H1 (cell line): ENCODE results near the gene UGT1A1. TPM values are rescaled to one million over a fixed set of nuclear protein-coding genes. Genes with fewer than 3 reads are reported as not detected.

ENCODE experiments used
- CTCF ChIA-PET: fragments of 300-600 bp; sonication (Branson Sonifier 250); formaldehyde crosslinking; loops from one replicate; lab custom pipeline; 2021; ENCODE audit not compliant: partially characterized antibody; lab: Charles Lee
- POLR2A ChIA-PET: fragments of 300-600 bp; sonication (Branson Sonifier 250); formaldehyde crosslinking; loops from one replicate; lab custom pipeline; 2021; ENCODE audit warnings: inconsistent platforms; ENCODE audit not compliant: partially characterized antibody; lab: Charles Lee
- DNase-seq, 2 experiments: peaks; one replicate each; pipeline versions ENCODE4 v3.0.0 to v3.0.0-alpha.2; 2010 to 2022; ENCODE audit warnings: low spot score in 2 of 2, low read depth in 1 of 2, mixed read lengths in 1 of 2
- FAIRE-seq: peaks from 2 replicates; lab custom pipeline; 2011; peaks lifted over from hg19 to GRCh38; lab: Jason Lieb, UNC
- H2AFZ ChIP-seq: 2 replicates; pipeline ENCODE4 v1.8.1; 2012; ENCODE audit warnings: low read length, inconsistent platforms
- H2AK5ac ChIP-seq: 2 replicates; pipeline ENCODE4 v1.6.1; 2013; ENCODE audit warnings: low read depth, low read length
- H2BK120ac ChIP-seq: replicated peaks from 2 replicates; pipeline ENCODE3; 2013; ENCODE audit warnings: low read depth, low read length, inconsistent platforms
- H2BK12ac ChIP-seq: 2 replicates; pipeline ENCODE4 v1.6.1; 2013; ENCODE audit warnings: low read depth, low read length
- H2BK15ac ChIP-seq: 2 replicates; pipeline ENCODE4 v1.6.1; 2013; ENCODE audit warnings: low read length
- H2BK20ac ChIP-seq: 2 replicates; pipeline ENCODE4 v1.6.1; 2013; ENCODE audit warnings: low read length
- H2BK5ac ChIP-seq: 2 replicates; pipeline ENCODE4 v1.6.1; 2013; ENCODE audit warnings: low read depth, low read length
- H3K14ac ChIP-seq: 2 replicates; pipeline ENCODE4 v1.6.1; 2013; ENCODE audit warnings: inconsistent platforms; ENCODE audit not compliant: insufficient read length
- H3K18ac ChIP-seq: 2 replicates; pipeline ENCODE4 v1.6.1; 2013; ENCODE audit warnings: low read length; ENCODE audit errors: extremely low read depth
- H3K23ac ChIP-seq: 2 replicates; pipeline ENCODE4 v1.6.1; 2013; ENCODE audit warnings: inconsistent platforms; ENCODE audit not compliant: insufficient read length
- H3K23me2 ChIP-seq: 2 replicates; pipeline ENCODE4 v1.6.1; 2013; ENCODE audit warnings: low read depth, low read length
- H3K27ac ChIP-seq: 2 replicates; pipeline ENCODE4 v1.6.1; 2011; ENCODE audit warnings: low read depth, low read length, inconsistent platforms
- H3K27me3 ChIP-seq, 4 experiments: replicated peaks in 1 of 4; 1 replicate in 1 of 4; 2 replicates in 3 of 4; pipeline versions ENCODE4 v1.6.1 to v1.8.1; 2011 to 2013; ENCODE audit warnings: low read length in 3 of 4, mild to moderate bottlenecking in 3 of 4, inconsistent platforms in 2 of 4, mixed read lengths in 2 of 4, moderate library complexity in 1 of 4; ENCODE audit not compliant: control insufficient read depth in 3 of 4, insufficient read depth in 3 of 4; ENCODE audit errors: extremely low read depth in 1 of 4
- H3K36me3 ChIP-seq, 4 experiments: 2 replicates each; pipeline versions ENCODE4 v1.6.1 to v1.8.1; 2011 to 2013; ENCODE audit warnings: mild to moderate bottlenecking in 4 of 4, low read length in 3 of 4, moderate library complexity in 2 of 4, control low read depth in 1 of 4, inconsistent platforms in 1 of 4; ENCODE audit not compliant: insufficient read depth in 4 of 4, control insufficient read depth in 2 of 4
- H3K4ac ChIP-seq: replicated peaks from 2 replicates; pipeline ENCODE3; 2013; ENCODE audit warnings: low read length, low read depth, mixed read lengths, inconsistent platforms; ENCODE audit not compliant: insufficient read length
- H3K4me1 ChIP-seq, 4 experiments: replicated peaks in 1 of 4; 1 replicate in 1 of 4; 2 replicates in 3 of 4; pipeline versions ENCODE4 v1.6.1 to v1.8.1; 2011 to 2013; ENCODE audit warnings: low read length in 3 of 4, inconsistent platforms in 2 of 4, mixed read lengths in 1 of 4; ENCODE audit not compliant: insufficient read depth in 4 of 4, control insufficient read depth in 3 of 4
- H3K4me2 ChIP-seq, 2 experiments: 2 replicates each; pipeline versions ENCODE4 v1.6.1 to v1.8.1; 2011 to 2013; ENCODE audit warnings: low read depth in 2 of 2, low read length in 2 of 2, control low read depth in 1 of 2, inconsistent platforms in 1 of 2, mild to moderate bottlenecking in 1 of 2; ENCODE audit not compliant: insufficient read depth in 1 of 2
- H3K4me3 ChIP-seq, 4 experiments: fragments of 200-600, 300-600 bp in 1 of 4; sonication (generic), shearing (Covaris generic), sonication (Bioruptor Twin) in 1 of 4; 2 replicates each; pipeline versions ENCODE4 v1.5.1 to v1.8.1; 2011 to 2016; ENCODE audit warnings: low read length in 4 of 4, low read depth in 3 of 4, control low read depth in 2 of 4, inconsistent platforms in 2 of 4, mild to moderate bottlenecking in 2 of 4, mixed read lengths in 1 of 4, moderate library complexity in 1 of 4; ENCODE audit not compliant: insufficient read depth in 2 of 4; ENCODE audit errors: extremely low read depth in 1 of 4
- H3K56ac ChIP-seq: replicated peaks from 2 replicates; pipeline ENCODE3; 2013; ENCODE audit warnings: low read depth, mild to moderate bottlenecking, mixed read lengths, low read length, inconsistent platforms; ENCODE audit not compliant: insufficient read length
- H3K79me1 ChIP-seq: 2 replicates; pipeline ENCODE4 v1.6.1; 2013; ENCODE audit warnings: low read depth, low read length, control low read depth
- H3K79me2 ChIP-seq, 2 experiments: 2 replicates each; pipeline versions ENCODE4 v1.6.1 to v1.8.1; 2012 to 2013; ENCODE audit warnings: low read length in 2 of 2, mild to moderate bottlenecking in 2 of 2, inconsistent platforms in 1 of 2; ENCODE audit not compliant: insufficient read depth in 2 of 2, control insufficient read depth in 1 of 2
- H3K9ac ChIP-seq, 4 experiments: replicated peaks in 1 of 4; 1 replicate in 1 of 4; 2 replicates in 3 of 4; pipeline versions ENCODE4 v1.6.1 to v1.8.1; 2011 to 2013; ENCODE audit warnings: low read depth in 3 of 4, low read length in 3 of 4, control low read depth in 2 of 4, mild to moderate bottlenecking in 2 of 4, moderate library complexity in 2 of 4, inconsistent platforms in 1 of 4; ENCODE audit errors: extremely low read depth in 1 of 4
- H3K9me3 ChIP-seq, 2 experiments: 2 replicates each; pipeline versions ENCODE4 v1.6.1 to v1.8.1; 2012 to 2013; ENCODE audit warnings: mild to moderate bottlenecking in 2 of 2, moderate library complexity in 2 of 2, control low read depth in 1 of 2, inconsistent platforms in 1 of 2, low read depth in 1 of 2, low read length in 1 of 2, mixed read lengths in 1 of 2; ENCODE audit not compliant: insufficient read depth in 2 of 2
- H4K20me1 ChIP-seq, 2 experiments: replicated peaks in 1 of 2; 2 replicates each; pipeline versions ENCODE3 to v1.8.1; 2011 to 2013; ENCODE audit warnings: inconsistent platforms in 2 of 2, low read length in 2 of 2, mild to moderate bottlenecking in 1 of 2; ENCODE audit not compliant: insufficient read depth in 2 of 2, control insufficient read depth in 1 of 2
- H4K5ac ChIP-seq: 2 replicates; pipeline ENCODE4 v1.6.1; 2013; ENCODE audit warnings: low read length, low read depth, mixed read lengths, inconsistent platforms; ENCODE audit not compliant: insufficient read length
- H4K8ac ChIP-seq: 2 replicates; pipeline ENCODE4 v1.8.0; 2013; ENCODE audit warnings: mild to moderate bottlenecking, moderate library complexity, low read length, inconsistent platforms; ENCODE audit not compliant: insufficient read depth; ENCODE audit errors: extremely low read depth
- H4K91ac ChIP-seq: replicated peaks from 2 replicates; pipeline ENCODE3; 2013; ENCODE audit warnings: low read length, mixed read lengths, inconsistent platforms; ENCODE audit not compliant: insufficient read length
- CBX5 ChIP-seq: fragments of 300-800, 300-1000 bp; sonication (generic); IDR thresholded peaks from 2 replicates; pipeline ENCODE4 v1.7.1; 2016; ENCODE audit warnings: antibody characterized with exemption, low read length, low read depth
- WGBS, 2 experiments: shearing (Covaris generic) in 1 of 2; methylation state at CpG; one replicate each; pipeline versions ENCODE4 v1.1.6 to v1.1.7; 2013 to 2015; ENCODE audit warnings: low lambda C conversion rate in 2 of 2, mixed read lengths in 2 of 2, inconsistent platforms in 1 of 2, low coverage in 1 of 2, missing lambda C conversion rate in 1 of 2; ENCODE audit not compliant: insufficient replicate concordance in 2 of 2, insufficient coverage in 1 of 2, insufficient read length in 1 of 2; ENCODE audit errors: extremely low coverage in 1 of 2, missing lambda C conversion rate in 1 of 2; 5-methylcytosine and 5-hydroxymethylcytosine counted together
- polyA plus RNA-seq, 7 experiments: library from polyadenylated mRNA; depleted of rRNA in 3 of 7; stranded (reverse) in 5 of 7; unstranded in 2 of 7; fragments of >200 nt in 5 of 7; fragments of 200-250 nt in 2 of 7; gene quantifications; 1 replicate in 5 of 7; 2 replicates in 1 of 7; 4 replicates in 1 of 7; pipeline versions ENCODE4 v1.2.1 to v1.2.3, GENCODE V29; 2011 to 2013; ENCODE audit warnings: missing spikeins in 2 of 7, mixed read lengths in 2 of 7
- total RNA-seq: library from RNA; stranded (reverse); fragmentation: NEBNext Ultra II Directional; extraction: Animal tissue kit (Norgen Biotek cat#: 25700); gene quantifications from 2 replicates; pipeline ENCODE4 v1.2.1, GENCODE V29; 2021

UGT1A1 gene
- total and polyA plus RNA-seq, 2 of the 8 experiments (the other 6 are each of a cell fraction or from before 2014, with no cell fraction given): not detected

DNA sequence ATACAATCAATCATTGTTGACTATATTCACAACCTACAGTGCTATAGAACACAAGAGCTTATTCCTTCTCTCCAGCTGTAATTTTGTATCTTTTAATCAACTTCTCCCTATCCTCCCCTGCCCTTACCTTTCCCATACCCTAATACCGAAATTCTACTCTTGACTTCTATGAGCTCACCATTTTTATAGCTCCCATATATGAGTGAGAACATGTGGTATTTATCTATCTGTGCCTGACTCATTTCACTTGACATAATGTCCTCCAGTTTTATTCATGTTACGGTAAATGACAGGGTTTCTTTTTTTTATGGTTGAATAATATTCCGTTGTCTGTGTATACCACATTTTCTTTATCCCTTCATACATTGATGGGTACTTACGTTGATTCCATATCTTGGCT lies 20.7 kb downstream of the UGT1A1 start:
- POLR2A ChIA-PET: no interaction called here
- H3K23ac ChIP-seq: no peak overlapping the region
- H4K91ac ChIP-seq: no peak overlapping the region
- no peak overlapping the region for H2BK20ac ChIP-seq
- no peak overlapping the region for H3K4ac ChIP-seq
- H3K36me3 ChIP-seq: no peaks in the 10 kb centered on the region
- H3K4me3 ChIP-seq: no peak overlapping the region
- H3K4me2 ChIP-seq: no peak overlapping the region
- WGBS, 2 experiments: 86 to 100% methylated on average over 1 to 4 of the region's 4 CpGs
- H3K4me1 ChIP-seq: no peaks in the 10 kb centered on the region
- H3K79me1 ChIP-seq: no peaks in the 10 kb centered on the region
- no peak overlapping the region for H2AFZ ChIP-seq
- no peak overlapping the region for H3K9ac ChIP-seq
- H3K18ac ChIP-seq: no peak overlapping the region
- no peak overlapping the region for H3K56ac ChIP-seq
- H3K27ac ChIP-seq: no peak overlapping the region
- H4K20me1 ChIP-seq: no peaks in the 10 kb centered on the region
- H4K5ac ChIP-seq: no peak overlapping the region
- TF ChIP-seq CBX5: no peak
- TF ChIP-seq, all 59 proteins: peak for 0
- Histone ChIP-seq H3K9me3 (peaks cover 9% of the 10 kb centered on the region in 2 experiments; a peak in 3 of 4 replicates), H2BK120ac (no peak overlapping the region), H3K23me2 (no peaks in the 10 kb centered on the region; the same call in 1 of the 2 replicates), H3K79me2 (no peaks in the 10 kb centered on the region), H3K14ac (no peak overlapping the region), H2BK5ac (no peak overlapping the region), H3K27me3 (no peaks in the 10 kb centered on the region), H2BK15ac (no peak overlapping the region), H2AK5ac (no peak overlapping the region), H4K8ac (no peak overlapping the region), H2BK12ac (no peak overlapping the region)
- DNase-seq: no peak
- FAIRE-seq: no peak
- CTCF ChIA-PET: no interaction called here
